ENCODE measurements around the gene TENM3. TPM values are rescaled to one million over a fixed set of nuclear protein-coding genes. Genes with fewer than 3 reads are reported as not detected.
A peak's percentile ranks its signal among the peaks of the same experiment; 100 is the strongest.

Gene TENM3
- total and polyA plus RNA-seq, 12 donors: 0.20 to 6.6 (median 3.5) TPM

- DNase-seq (no peak), ATAC-seq (no peak)
- no peak for TF ChIP-seq CTCF (IDR thresholded peaks at IDR 0.05)
- Histone ChIP-seq H3K27ac (no peak overlapping the region), H3K4me3 (no peak overlapping the region), H3K36me3 (no peaks in the 10 kb centered on the region), H3K4me1 (peaks cover 0 to 12% (median 0%) of the 10 kb centered on the region in 9 donors), H3K9me3 (peaks cover 0 to 10% (median 0%) of the 10 kb centered on the region in 11 donors), H3K27me3 (no peaks in the 10 kb centered on the region)
- 53 to 73% methylated on average over 2 of the region's 2 CpGs for WGBS, 2 donors
- intact Hi-C loops (cut with DNase I): no loop called here
Measured at GRCh38 chr4:182245041-182245440, 1.8 kb downstream of the TENM3 start.

- peaks cover 0 to 10% (median 0%) of the 10 kb centered on the region in 11 donors for H3K9me3 ChIP-seq
- intact Hi-C loops (cut with DNase I): no loop called here
- peak in 1 of 9 donors; percentile 14 for TF ChIP-seq CTCF (IDR thresholded peaks at IDR 0.05)
- peak in 5 of 8 donors; percentile 48 to 86 (median 69) for ATAC-seq
- no peaks in the 10 kb centered on the region for H3K36me3 ChIP-seq
- peak overlapping the region in 7 of 10 donors; percentile 13 to 38 (median 27) for H3K4me3 ChIP-seq
- H3K27me3 ChIP-seq: no peaks in the 10 kb centered on the region
- WGBS, 2 donors: 33 to 34% methylated on average over 10 of the region's 10 CpGs
- H3K27ac ChIP-seq: no peak overlapping the region
- no peak for DNase-seq
- peaks cover 0 to 9% (median 0%) of the 10 kb centered on the region in 9 donors for H3K4me1 ChIP-seq
Measured at GRCh38 chr4:182245541-182246215, 2.5 kb downstream of the TENM3 start.

GRCh38 chr4:182246401-182247205 is 3.4 kb downstream of the TENM3 start:
- Histone ChIP-seq H3K27ac (no peak overlapping the region), H3K27me3 (peaks cover 0 to 3% (median 0%) of the 10 kb centered on the region in 7 donors), H3K4me1 (peaks cover 0 to 9% (median 0%) of the 10 kb centered on the region in 9 donors), H3K9me3 (peaks cover 0 to 10% (median 0%) of the 10 kb centered on the region in 11 donors), H3K36me3 (no peaks in the 10 kb centered on the region), H3K4me3 (peak overlapping the region in 8 of 10 donors; percentile 13 to 38 (median 26))
- peak in 5 of 8 donors; percentile 40 to 64 (median 48) for ATAC-seq
- 25 to 26% methylated on average over 27 of the region's 27 CpGs for WGBS, 2 donors
- TF ChIP-seq CTCF (IDR thresholded peaks at IDR 0.05): no peak
- intact Hi-C loops (cut with DNase I): no loop called here
- DNase-seq: no peak

- Histone ChIP-seq H3K36me3 (no peaks in the 10 kb centered on the region), H3K27me3 (peaks cover 0 to 3% (median 0%) of the 10 kb centered on the region in 7 donors), H3K4me3 (no peak overlapping the region), H3K9me3 (peaks cover 0 to 5% (median 0%) of the 10 kb centered on the region in 11 donors), H3K27ac (no peak overlapping the region), H3K4me1 (peaks cover 0 to 9% (median 0%) of the 10 kb centered on the region in 9 donors)
- intact Hi-C loops (cut with DNase I): no loop called here
- WGBS, 2 donors: 83 to 86% methylated on average over 3 of the region's 3 CpGs
- DNase-seq: no peak
- ATAC-seq: no peak
- TF ChIP-seq CTCF (IDR thresholded peaks at IDR 0.05): no peak
Measured at GRCh38 chr4:182248295-182248694, 5.1 kb downstream of the TENM3 start.
